Activated CD4-positive, alpha-beta T cell treated with anti-CD3 and anti-CD28 coated beads, Interleukin-2, amount 10 ng/mL, durations not matched to agents 7 days and 5 days (primary cell): ENCODE results near the gene GLG1. TPM values are rescaled to one million over a fixed set of nuclear protein-coding genes. Genes with fewer than 3 reads are reported as not detected.
"Not testable (repeated sequence)": the region's sequence is repeated elsewhere in the genome, so short reads cannot be mapped to it uniquely, and the experiment has no call there.

Experiments used
- CTCF ChIA-PET: fragments of 350-600 bp; sonication (Branson Sonifier 250); formaldehyde crosslinking; loops from one replicate; lab custom pipeline; 2021; ENCODE audit warnings: antibody characterized with exemption; lab: Charles Lee
- POLR2A ChIA-PET: fragments of 350-600 bp; sonication (Branson Sonifier 250); formaldehyde crosslinking; loops from one replicate; lab custom pipeline; 2021; ENCODE audit warnings: antibody characterized with exemption; lab: Charles Lee
- DNase-seq: peaks from one replicate; pipeline ENCODE4 v3.0.0-alpha.2; 2020
- H3K27ac Mint-ChIP-seq: one replicate; pipeline ENCODE4 v1.8.0; 2021; ENCODE audit warnings: mild to moderate bottlenecking, moderate library complexity, mixed read lengths
- H3K27me3 Mint-ChIP-seq: one replicate; pipeline ENCODE4 v1.8.0; 2021; ENCODE audit warnings: mixed read lengths
- H3K36me3 Mint-ChIP-seq: one replicate; pipeline ENCODE4 v1.8.0; 2021; ENCODE audit warnings: low read depth, mixed read lengths
- H3K4me1 Mint-ChIP-seq: one replicate; pipeline ENCODE4 v1.8.0; 2021; ENCODE audit warnings: mixed read lengths
- H3K4me3 Mint-ChIP-seq: one replicate; pipeline ENCODE4 v1.8.0; 2021; ENCODE audit warnings: mild to moderate bottlenecking, moderate library complexity, mixed read lengths
- H3K9me3 Mint-ChIP-seq: one replicate; pipeline ENCODE4 v1.8.0; 2021; ENCODE audit warnings: mixed read lengths
- total RNA-seq, 2 experiments: library from RNA; stranded (reverse); gene quantifications; one replicate each; pipeline ENCODE4 v1.2.3, GENCODE V29; 2021

GLG1 gene
- total RNA-seq, 2 experiments from 2014 or later, result 151 to 157 TPM

- H3K4me1 Mint-ChIP-seq, DNase-seq, H3K36me3 Mint-ChIP-seq, H3K27ac Mint-ChIP-seq, POLR2A ChIA-PET, H3K27me3 Mint-ChIP-seq, H3K4me3 Mint-ChIP-seq, H3K9me3 Mint-ChIP-seq: not testable (repeated sequence)
- CTCF ChIA-PET, result interaction anchor here (0.6 kb wide), 1 partner anchor 857 kb away, joined by 5 read pairs; no protein-coding TSS in a partner anchor
Measured at GRCh38 chr16:74550227-74551019, 56.5 kb downstream of the GLG1 start.

DNA sequence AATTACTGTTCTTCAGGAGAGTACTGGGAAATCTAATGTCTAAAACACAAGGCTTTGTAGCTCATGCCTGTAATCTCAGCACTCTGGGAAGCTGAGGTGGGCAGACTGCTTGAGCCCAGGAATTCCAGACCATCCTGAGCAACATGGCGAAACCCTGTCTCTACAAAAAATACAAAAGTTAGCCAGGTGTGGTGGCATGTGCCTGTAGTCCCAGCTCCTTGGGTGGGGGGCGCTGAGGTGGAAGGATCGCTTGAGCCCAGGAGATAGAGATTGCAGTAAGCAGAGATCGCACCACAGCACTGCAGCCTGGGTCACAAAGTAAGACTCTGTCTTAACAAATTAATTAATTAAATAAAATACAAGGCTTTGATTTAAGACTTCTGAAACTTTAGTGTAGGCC lies 60.8 kb downstream of the GLG1 start:
- H3K4me1 Mint-ChIP-seq, result not testable (repeated sequence)

GRCh38 chr16:74542911-74543578 lies 63.9 kb downstream of the GLG1 start:
- H3K4me1 Mint-ChIP-seq, H3K27me3 Mint-ChIP-seq, CTCF ChIA-PET, H3K27ac Mint-ChIP-seq, DNase-seq, H3K4me3 Mint-ChIP-seq, H3K9me3 Mint-ChIP-seq, POLR2A ChIA-PET, H3K36me3 Mint-ChIP-seq: not testable (repeated sequence)

More for the DNA sequence above, 60.8 kb downstream of the GLG1 start:
- H3K9me3 Mint-ChIP-seq, DNase-seq, CTCF ChIA-PET, POLR2A ChIA-PET, H3K27ac Mint-ChIP-seq, H3K4me3 Mint-ChIP-seq, H3K36me3 Mint-ChIP-seq, H3K27me3 Mint-ChIP-seq: not testable (repeated sequence)

GRCh38 chr16:74540663-74541062 lies 66.3 kb downstream of the GLG1 start:
- CTCF ChIA-PET, H3K36me3 Mint-ChIP-seq, H3K27ac Mint-ChIP-seq, H3K4me3 Mint-ChIP-seq, H3K4me1 Mint-ChIP-seq, DNase-seq, H3K27me3 Mint-ChIP-seq, H3K9me3 Mint-ChIP-seq, POLR2A ChIA-PET: not testable (repeated sequence)

DNA sequence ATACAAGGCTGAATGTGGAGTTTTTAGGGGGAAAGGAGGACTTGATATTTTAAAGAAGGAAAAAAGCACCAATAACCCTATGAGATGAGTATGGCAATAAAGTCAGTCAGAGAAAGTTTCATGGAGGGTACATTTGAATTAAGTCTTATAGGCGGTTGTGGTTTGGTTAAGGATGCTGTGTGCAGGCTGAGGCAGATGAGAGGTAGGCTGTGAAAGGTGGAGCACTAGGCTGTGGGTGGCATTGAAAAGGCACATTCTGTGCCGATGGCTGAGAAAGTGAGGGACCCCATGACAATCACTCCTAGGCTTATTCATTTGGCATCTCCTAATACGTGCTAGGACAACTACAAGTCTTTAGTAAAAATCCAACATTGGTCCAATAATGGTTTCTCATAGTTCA lies 68.1 kb downstream of the GLG1 start:
- CTCF ChIA-PET, result not testable (repeated sequence)

GRCh38 chr16:74537746-74538145 lies 69.2 kb downstream of the GLG1 start:
- CTCF ChIA-PET, H3K27ac Mint-ChIP-seq, DNase-seq, POLR2A ChIA-PET, H3K4me1 Mint-ChIP-seq, H3K9me3 Mint-ChIP-seq, H3K36me3 Mint-ChIP-seq, H3K4me3 Mint-ChIP-seq, H3K27me3 Mint-ChIP-seq: not testable (repeated sequence)

More for the DNA sequence above, 68.1 kb downstream of the GLG1 start:
- DNase-seq, POLR2A ChIA-PET, H3K27me3 Mint-ChIP-seq, H3K27ac Mint-ChIP-seq, H3K9me3 Mint-ChIP-seq, H3K4me3 Mint-ChIP-seq, H3K4me1 Mint-ChIP-seq, H3K36me3 Mint-ChIP-seq: not testable (repeated sequence)

- POLR2A ChIA-PET, H3K27ac Mint-ChIP-seq, H3K4me1 Mint-ChIP-seq, DNase-seq, H3K4me3 Mint-ChIP-seq, H3K27me3 Mint-ChIP-seq, H3K9me3 Mint-ChIP-seq, CTCF ChIA-PET: not testable (repeated sequence)
- peaks cover 13% of the 10 kb centered on the region for H3K36me3 Mint-ChIP-seq
Measured at GRCh38 chr16:74534650-74535049, 72.3 kb downstream of the GLG1 start.

GRCh38 chr16:74524926-74525325 lies 82.0 kb downstream of the GLG1 start:
- ChIA-PET CTCF (no interaction called here), POLR2A (interaction anchor here (0.5 kb wide), 1 partner anchor 77 kb away, joined by 3 read pairs; no protein-coding TSS in a partner anchor)
- DNase-seq, result no peak
- no peaks in the 10 kb centered on the region for H3K4me1 Mint-ChIP-seq
- no peaks in the 10 kb centered on the region for H3K27me3 Mint-ChIP-seq
- peaks cover 1% of the 10 kb centered on the region for H3K9me3 Mint-ChIP-seq
- no peak overlapping the region for H3K27ac Mint-ChIP-seq
- peaks cover 44% of the 10 kb centered on the region for H3K36me3 Mint-ChIP-seq
- no peak overlapping the region for H3K4me3 Mint-ChIP-seq

- H3K4me1 Mint-ChIP-seq, result no peaks in the 10 kb centered on the region
- ChIA-PET POLR2A (interaction anchor here (0.6 kb wide), 1 partner anchor 48 kb away, joined by 3 read pairs; no protein-coding TSS in a partner anchor), CTCF (no interaction called here)
- no peak overlapping the region for H3K27ac Mint-ChIP-seq
- DNase-seq, result no peak
- H3K36me3 Mint-ChIP-seq, result peaks cover 46% of the 10 kb centered on the region
- no peaks in the 10 kb centered on the region for H3K27me3 Mint-ChIP-seq
- H3K9me3 Mint-ChIP-seq, result peaks cover 2% of the 10 kb centered on the region
- H3K4me3 Mint-ChIP-seq, result no peak overlapping the region
Measured at GRCh38 chr16:74524117-74524516, 82.8 kb downstream of the GLG1 start.

GRCh38 chr16:74523706-74524105 lies 83.2 kb downstream of the GLG1 start:
- not testable (repeated sequence) for H3K27me3 Mint-ChIP-seq, H3K27ac Mint-ChIP-seq
- peaks cover 45% of the 10 kb centered on the region for H3K36me3 Mint-ChIP-seq

DNA sequence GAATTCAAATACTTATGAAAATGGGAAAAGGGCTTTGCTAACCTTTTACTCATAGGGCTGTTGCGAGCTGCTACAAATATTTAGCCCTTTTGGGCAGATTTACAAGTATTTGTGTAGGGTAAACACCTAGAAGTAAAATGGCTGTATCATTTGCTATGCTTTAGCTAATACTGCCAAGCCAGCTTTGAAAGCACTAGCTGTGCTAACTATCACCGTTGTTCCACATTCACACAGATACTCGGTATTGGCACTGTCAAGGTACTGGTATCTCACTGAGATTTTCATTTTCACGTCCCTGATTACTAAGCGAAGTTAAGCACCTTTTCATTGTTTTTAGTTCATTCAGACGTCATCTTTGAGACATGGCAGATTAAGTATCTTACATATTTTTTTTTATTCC lies 84.8 kb downstream of the GLG1 start:
- no peak for DNase-seq
- Mint-ChIP-seq H3K4me3 (no peak overlapping the region), H3K9me3 (peaks cover 7% of the 10 kb centered on the region), H3K27ac (no peak overlapping the region), H3K36me3 (peaks cover 48% of the 10 kb centered on the region), H3K4me1 (peaks cover 2% of the 10 kb centered on the region), H3K27me3 (no peaks in the 10 kb centered on the region)
- POLR2A ChIA-PET, result no interaction called here
- CTCF ChIA-PET, result no interaction called here

More at GRCh38 chr16:74523706-74524105, 83.2 kb downstream of the GLG1 start:
- H3K4me3 Mint-ChIP-seq, CTCF ChIA-PET, DNase-seq, H3K9me3 Mint-ChIP-seq, H3K4me1 Mint-ChIP-seq: not testable (repeated sequence)
- POLR2A ChIA-PET, result interaction anchor here (0.6 kb wide), 1 partner anchor 47 kb away, joined by 3 read pairs; no protein-coding TSS in a partner anchor

GRCh38 chr16:74521691-74522090 lies 85.2 kb downstream of the GLG1 start:
- ChIA-PET CTCF (no interaction called here), POLR2A (no interaction called here)
- no peak for DNase-seq
- no peaks in the 10 kb centered on the region for H3K27me3 Mint-ChIP-seq
- H3K4me3 Mint-ChIP-seq, result no peak overlapping the region
- H3K36me3 Mint-ChIP-seq, result peaks cover 48% of the 10 kb centered on the region
- peaks cover 7% of the 10 kb centered on the region for H3K9me3 Mint-ChIP-seq
- H3K4me1 Mint-ChIP-seq, result peaks cover 2% of the 10 kb centered on the region
- no peak overlapping the region for H3K27ac Mint-ChIP-seq

- H3K4me1 Mint-ChIP-seq, result peaks cover 18% of the 10 kb centered on the region
- POLR2A ChIA-PET, H3K4me3 Mint-ChIP-seq, H3K9me3 Mint-ChIP-seq, CTCF ChIA-PET, H3K27me3 Mint-ChIP-seq, DNase-seq, H3K27ac Mint-ChIP-seq: not testable (repeated sequence)
- peaks cover 48% of the 10 kb centered on the region for H3K36me3 Mint-ChIP-seq
Measured at GRCh38 chr16:74518934-74519333, 88.0 kb downstream of the GLG1 start.
